Stimulated activated naive CD4-positive, alpha-beta T cell (primary cell): ENCODE data around the gene DGKQ.
"Not testable (repeated sequence)": the region's sequence is repeated elsewhere in the genome, so short reads cannot be mapped to it uniquely, and the experiment has no call there.

Source experiments
- DNase-seq, 6 experiments: peaks; one replicate each; lab custom pipeline; 2025; lab: John Stamatoyannopoulos, UW

DGKQ gene

DNA sequence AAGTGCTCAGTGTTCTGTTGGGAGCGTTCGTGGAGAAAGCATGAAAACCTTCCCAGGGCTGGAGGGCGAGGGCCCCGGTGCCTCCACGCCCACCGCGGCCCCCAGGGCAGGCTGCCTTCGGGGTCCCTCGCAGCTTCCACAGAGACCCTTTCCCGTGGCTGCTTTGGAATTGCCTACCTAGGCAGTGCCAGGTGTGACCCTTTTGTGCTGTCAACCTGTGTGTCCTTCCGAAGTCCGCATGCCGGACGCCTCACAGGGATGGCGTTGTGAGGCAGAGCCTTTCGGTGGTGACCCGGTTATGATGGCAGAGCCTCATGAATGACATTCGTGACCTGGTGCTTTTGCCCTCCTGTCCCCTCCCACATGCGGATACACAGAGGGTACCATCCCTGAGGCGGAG is 23.7 kb downstream of the DGKQ start:
- DNase-seq = no peak

DNA sequence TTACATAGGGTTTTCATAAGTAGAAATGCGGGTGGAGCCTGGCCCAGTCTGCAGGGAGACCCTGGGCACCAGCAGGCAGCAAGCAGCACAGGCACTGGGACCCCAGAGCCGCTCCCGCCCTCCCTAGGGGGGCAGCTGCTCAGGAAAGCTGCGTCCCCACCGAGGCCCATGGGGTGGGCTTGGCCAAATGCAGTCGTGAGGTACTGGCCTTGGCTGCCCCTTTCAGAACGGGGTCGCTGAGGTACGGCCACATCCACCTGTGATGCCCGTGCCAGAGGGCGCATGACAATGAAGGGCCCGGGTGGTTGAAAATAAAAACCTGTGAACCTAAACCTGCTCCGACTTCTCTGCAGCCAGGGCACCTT is 24.5 kb downstream of the DGKQ start:
- DNase-seq = no peak

DNA sequence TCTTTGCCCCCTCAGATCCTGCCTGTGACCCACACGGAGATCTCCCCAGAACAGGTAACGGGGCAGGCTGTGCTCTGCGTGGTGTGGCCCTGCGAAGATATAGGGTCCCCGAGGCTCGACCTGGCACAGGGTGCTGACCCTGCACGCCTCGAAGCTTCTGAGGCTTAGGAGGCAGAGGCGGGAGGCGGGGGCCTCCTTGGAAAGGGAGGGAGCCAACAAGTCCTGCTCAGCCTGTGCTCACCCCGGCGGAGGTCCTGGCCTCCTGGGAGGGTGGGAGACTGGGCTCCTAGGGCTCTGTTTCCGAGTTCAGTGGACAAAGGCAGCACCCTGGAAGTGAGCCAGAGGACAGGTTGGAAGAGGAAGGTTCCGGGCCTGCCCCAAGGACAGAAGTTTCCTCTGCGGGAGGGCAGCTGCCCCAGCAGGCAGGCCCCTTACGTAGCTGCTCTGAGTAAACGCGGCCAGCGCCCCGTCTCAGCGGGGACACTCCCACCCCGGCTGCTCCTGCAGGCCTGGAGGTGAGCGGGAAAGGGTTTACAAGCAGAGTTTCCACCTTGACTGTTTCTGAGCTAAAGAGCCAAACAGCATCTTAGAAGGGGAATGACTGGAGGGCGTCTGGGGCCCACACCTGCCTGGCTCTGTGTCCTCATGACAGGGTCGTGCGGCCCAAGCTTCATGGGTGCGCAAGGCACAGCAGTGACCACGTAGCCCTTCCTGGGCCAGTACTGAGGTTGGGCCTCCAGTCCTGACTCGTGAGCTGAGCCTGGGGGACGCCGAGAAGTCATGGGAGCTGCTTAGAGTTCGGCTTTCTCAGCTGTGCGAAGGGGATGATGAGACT is 25.1 kb downstream of the DGKQ start:
- DNase-seq = no peak

DNA sequence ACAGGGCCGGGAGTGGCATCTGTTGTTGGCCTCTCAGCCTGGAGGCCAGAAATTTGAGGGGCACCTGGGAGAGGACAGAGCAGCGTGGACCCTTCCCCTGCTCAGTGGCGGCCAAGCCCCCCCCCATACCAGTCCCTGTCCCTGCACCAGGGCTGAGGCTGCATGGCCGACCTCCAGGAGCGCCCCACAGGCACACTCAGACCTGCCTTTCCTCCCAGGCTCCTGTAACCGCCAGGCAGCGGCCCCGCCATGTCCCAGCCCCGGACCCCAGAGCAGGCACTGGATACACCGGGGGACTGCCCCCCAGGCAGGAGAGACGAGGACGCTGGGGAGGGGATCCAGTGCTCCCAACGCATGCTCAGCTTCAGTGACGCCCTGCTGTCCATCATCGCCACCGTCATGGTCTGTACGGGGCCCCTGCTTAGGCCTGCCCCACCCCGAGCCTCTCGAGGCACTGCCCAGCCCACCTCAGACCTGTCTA is 25.8 kb downstream of the DGKQ start:
- DNase-seq = no peak

DNA sequence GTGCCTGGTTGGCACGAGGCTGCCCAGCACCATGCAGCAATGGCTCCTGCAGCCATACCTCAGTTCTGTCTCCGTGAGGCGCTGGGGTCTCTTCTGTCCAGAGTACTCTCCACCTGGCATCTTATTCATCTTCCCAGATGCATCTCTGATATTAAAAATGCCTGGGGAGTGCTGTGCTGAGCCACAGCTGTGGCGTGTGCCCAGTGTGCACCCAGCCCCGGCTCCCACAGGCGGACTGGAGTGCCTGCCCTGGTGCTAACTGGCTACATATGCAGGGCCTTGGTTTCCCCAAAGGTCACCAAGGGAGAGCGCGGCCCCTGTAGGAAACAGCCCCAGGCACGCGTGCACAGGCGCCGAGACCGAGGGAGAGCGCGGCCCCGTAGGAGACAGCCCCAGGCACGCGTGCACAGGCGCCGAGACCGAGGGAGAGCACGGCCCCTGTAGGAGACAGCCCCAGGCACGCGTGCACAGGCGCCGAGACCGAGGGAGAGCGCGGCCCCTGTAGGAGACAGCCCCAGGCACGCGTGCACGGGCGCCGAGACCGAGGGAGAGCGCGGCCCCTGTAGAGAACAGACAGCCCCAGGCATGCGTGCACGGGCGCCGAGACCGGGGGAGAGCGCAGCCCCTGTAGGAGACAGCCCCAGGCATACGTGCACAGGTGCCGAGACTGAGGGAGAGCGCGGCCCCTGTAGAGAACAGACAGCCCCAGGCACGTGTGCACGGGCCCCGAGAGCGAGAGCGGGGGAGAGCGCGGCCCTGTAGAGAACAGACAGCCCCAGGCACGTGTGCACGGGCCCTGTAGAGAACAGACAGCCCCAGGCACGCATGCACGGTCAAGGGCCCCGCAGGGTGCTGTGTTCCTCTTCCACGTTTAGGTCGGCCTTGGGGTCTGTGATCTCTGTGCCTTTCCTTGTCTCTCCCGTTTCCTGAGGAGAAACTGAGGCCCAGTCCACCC is 26.6 kb downstream of the DGKQ start:
- DNase-seq = no peak

DNA sequence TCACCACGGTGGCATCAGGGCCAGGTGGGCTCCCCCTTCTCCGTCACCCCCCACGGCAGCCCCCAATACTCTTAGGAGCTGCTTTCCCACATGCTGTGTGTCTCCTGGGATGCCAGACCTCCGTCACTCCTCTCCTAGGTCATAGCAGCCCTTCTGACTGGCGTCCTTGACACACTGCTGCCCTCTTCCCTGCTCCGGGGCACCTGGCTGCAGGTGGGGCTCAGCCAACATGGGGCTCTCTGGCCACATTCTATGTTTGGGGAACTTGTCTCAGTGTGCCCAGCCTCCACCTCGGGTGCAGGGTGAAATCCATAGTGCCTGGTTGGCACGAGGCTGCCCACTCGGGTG is 27.3 kb downstream of the DGKQ start:
- no peak for DNase-seq

DNA sequence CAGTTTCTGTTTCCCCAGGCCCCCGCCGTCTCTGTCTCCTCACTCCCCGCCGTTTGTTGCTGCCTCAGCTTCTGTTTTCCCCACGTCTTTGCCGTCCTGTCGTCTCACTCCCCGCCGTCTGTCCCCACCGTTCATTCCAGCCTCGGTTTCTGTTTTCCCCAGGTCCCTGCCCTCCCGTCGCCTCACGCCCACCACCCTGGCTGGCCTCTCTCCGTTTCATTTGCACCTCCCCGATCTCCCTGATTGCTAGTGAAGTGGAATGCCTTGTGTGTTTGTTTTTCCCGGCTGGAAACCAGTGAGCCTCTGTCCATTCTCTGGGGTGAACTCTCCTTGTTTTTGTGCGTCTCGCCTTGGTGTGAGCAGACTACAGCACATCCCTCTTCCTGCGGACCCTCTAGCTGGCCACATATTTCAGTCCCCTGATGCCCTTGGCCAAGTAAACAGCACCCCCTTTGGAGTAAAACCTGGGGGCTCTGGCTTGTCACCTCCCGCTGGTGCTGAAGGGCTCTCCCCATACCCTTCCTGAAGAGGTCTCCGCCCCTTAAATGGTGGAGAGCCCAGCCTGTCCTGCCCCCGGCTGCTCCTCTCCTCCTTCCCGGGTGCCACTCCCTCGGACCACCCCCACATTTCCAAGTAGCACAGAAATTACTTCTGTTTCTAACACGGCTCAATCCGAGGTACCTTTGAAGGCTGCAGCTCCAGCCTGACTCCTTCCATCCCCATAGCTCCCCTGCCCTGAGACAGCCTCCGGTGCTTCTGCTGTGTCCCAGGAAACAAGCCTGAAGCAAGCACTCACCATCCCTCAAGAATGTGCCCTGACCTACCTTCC is 27.9 kb downstream of the DGKQ start:
- no peak for DNase-seq

DNA sequence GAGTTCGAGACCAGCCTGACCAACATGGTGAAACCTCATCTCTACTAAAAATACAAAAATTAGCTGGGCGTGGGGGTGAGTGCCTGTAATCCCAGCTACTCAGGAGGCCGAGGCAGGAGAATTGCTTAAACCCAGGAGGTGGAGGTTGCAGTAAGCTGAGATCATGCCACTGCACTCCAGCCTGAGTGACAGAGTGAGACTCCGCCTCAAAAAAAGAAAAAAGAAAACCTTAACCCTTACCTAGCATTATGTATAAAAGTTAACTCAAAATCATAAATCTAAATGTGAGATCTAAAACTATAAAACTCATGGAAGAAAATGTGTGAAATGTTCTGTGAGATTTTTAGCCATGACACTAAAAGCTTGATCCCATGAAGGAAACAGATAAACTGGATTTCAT is 33.9 kb downstream of the DGKQ start:
- DNase-seq = not testable (repeated sequence)

DNA sequence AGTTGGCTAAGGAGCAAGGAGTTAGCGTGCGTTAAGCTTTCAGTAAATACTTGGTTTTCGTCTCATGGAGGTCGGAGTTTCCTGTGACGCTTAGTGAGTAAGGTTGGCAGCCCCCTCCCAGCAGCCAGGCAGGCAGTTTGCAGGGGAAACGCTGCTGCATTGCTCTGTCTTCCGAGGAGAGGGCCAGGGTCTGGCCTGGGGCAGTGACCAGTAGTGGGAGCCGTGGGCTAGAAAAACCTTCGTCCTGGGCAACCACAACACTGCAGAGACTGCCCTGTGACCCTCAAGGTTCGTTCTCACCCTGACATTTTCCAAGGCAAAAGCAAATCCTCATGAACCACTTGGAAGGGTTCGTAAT is 40.7 kb downstream of the DGKQ start:
- DNase-seq = no peak

DNA sequence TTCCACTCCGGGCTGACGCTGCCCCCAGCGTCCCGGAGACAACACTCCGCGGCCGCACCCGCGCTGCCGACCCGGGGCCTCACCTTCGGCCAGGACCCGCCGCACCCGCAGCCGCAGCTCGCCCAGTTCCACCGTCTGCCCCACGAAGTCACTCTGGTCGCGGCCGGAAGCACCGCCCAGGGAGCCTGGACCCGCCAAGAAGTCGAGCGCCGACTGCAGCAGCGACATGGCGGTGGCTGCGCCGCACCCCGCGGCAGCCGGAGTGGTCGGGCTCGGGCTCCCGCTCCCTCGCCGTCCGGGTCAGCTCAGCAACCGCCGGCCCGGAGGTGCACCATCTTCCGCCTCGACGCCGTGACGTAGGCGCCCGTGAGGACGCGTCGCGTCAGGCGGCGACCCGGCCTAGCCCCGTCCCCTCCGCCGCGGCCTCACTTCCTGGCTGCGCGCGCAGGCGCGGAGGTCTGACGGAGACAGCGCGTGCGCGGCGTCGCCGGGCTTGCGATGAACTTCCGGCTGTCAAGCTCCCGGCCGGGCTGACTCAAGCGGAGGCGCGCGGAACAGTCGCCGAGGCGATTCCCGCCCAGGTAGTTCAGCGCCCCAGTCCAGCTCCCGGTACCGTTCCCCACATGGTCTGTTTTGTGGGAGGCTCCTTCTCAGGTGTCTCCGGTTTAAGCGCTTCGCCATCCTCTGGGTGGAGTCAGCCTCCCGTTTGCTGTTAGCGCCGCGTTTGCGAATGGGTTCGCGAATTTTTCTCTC is 41.2 kb downstream of the DGKQ start, which contains the start of the genes GAK and TMEM175:
TSS of gene GAK (minus strand) at position 357 of the 753 bp plus-strand sequence. CDS start at position 228, 129 bp downstream.
TSS of gene TMEM175 (plus strand) at position 501 of the 753 bp plus-strand sequence. CDS start 15,280 bp downstream, outside the sequence.
- DNase-seq = peak; percentile 92 to 96 (median 94)

DNA sequence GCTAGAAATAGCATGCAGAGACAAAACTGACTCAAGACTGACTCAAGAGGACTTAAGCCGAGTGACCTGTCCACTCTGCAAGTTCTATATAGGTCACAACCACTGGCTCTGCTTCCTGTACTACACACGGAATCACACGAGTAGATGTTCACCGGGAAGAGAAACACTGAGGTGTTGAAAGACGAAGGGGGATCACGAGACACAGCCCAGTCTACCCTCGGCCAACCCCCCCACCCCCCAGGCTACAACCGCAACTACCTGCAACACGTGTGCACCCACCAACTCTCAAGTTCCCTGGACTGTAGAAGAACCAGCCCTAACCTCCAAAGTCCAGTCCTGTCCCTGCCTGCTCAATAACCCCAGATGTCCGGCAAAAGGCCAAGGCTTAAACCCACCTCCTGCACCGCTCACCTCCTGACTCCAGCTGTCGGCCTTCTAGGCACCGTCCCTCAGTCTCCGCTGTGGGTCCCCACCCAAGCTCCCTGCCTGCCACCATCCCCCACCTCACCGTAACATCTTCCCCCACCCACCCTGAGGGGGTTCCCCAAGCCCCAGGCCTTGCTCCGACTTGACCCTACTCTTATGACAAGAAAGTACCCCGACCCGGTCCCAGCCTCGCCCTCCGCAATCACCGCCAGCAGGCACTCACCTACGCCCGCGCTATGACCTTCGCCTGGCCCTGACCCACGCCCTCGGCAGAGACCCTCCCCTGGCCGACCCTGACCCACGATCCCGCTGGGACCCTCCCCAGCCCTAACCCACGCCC is 42.0 kb downstream of the DGKQ start:
- peak in 2 of 6 experiments; percentile 26 to 32 for DNase-seq

DNA sequence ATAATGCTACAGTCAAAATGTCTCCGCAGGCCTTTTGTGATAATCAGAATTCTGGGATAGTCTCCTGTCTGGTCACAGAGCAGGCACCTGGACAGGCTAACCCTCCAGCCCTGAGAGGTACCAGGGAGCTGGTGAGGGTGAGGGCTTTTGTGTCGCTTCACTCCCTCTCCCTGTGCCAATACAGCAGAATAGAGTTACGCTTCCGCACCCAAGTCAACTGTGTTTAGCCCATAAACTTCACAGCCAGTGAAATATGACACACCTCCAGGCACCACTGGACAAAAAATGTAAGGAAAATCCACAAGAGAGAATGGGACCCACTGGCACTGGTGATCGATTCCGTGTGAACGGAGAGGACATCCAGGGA is 42.6 kb downstream of the DGKQ start:
- DNase-seq = no peak

DNA sequence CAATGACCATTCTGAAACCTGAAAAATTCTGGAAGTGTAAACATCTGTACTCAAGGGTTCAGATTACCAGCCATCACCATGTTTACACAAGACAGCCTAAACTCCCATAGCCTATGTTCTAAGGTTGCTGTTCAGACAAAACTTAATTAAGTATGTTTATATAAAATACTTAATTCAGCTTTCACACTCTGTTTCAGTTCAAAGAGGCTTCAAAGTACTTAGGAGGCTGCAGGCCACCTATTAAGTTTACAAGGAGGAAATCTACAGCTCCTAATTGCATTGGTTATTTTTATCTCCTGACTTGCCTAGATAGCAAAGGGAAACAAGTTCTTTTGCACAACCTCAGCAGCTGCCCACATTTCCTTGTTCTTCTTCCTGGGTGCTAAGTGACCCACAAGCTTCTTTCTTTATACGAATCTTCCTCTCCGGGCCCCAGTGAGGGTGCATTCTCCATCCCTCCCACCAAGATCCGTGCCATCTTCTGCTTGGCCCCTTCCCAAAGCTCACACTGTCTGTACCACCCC is 43.3 kb downstream of the DGKQ start:
- DNase-seq = no peak

DNA sequence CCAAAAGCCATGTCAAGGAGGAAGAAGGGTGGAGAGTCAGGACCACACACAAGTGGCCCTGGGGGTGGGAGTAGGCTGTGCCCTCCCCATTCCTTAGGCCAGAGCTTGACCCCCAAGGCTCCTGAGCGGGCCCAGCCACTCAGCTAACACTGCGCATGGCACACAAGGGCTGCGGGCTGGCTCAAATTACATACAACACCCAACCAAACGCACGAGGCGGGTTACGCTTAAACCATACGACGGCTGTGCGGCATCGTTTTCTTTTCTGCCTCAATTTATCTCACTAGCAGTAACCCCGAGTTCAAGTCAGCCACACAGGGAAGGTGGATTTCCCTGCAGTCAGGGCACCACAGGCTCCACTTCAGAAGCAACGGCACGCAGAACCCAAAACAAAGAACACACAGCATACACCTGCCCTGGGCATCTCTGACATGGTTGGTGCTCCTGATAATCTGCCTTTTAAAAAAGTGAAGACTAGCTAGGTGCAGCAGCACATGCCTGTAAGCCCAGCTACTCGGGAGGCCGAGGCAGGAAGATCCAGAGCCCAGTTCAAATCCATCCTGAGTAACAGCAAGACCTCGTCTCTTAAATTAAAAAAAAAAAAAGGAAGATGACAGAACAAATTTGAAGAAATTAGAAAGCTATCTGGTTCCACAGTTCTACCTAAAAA is 44.1 kb downstream of the DGKQ start:
- no peak for DNase-seq

DNA sequence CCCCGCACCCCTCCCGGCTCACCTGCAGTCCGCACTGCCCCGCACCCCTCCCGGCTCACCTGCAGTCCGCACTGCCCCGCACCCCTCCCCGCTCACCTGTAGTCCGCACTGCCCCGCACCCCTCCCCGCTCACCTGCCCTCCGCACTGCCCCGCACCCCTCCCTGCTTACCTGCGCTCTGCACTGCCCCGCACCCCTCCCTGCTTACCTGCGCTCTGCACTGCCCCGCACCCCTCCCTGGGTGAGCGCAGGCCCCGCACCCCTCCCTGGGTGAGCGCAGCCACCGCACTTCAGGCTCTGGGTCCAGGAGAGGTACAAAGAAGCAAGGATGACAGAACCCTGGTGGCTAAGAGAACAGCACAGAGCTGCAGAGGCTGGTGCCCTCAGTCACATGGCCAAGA is 45.8 kb downstream of the DGKQ start:
- not testable (repeated sequence) for DNase-seq

DNA sequence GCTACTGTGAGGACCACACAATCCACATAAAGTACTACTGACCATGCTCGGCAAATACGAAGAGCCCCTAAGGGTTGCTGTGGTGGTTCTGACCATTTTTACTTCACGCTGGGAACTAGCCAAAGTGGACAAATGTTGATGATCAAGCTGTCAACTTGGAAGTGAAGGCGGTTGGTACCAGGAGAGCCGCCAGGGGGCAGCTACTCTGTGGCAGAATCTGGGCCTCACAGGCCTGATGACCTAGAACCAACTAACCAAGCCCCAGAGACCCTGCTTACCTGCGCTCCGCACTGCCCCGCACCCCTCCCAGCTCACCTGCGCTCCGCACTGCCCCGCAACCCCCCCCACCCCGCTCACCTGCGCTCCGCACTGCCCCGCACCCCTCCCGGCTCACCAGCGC is 46.8 kb downstream of the DGKQ start:
- no peak for DNase-seq

DNA sequence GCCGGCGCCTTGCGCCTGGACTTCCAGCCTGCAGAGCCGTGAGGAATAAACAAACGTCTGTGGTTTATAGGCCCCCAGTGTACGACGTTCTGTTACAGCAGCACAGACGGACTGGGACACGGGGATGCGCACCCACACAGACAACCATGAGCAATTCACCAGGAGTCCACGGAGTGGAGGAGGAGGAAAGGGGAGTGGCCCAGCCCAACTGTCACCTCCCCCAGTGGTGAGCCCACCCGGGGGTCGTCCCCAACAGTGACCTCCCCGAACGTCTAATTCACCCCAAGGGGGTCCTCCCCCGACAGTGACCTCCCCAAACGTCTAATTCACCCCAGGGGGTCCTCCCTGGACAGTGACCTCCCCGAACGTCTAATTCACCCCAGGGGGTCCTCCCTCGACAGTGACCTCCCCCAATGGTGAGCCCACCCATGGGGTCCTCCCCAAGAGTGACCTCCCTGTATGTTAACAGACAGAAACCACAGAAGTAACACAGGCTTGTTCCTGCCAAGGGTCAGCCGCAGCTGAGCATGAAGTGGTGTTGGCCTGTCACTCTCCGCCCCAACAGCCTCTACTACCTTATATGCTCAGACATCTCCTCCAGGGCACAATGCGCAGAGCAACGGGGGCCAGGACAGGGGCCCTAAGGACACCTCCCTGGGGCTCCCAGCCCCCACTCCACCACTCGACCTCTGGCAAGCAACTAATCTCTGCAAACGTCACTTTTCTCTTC is 47.4 kb downstream of the DGKQ start:
- DNase-seq = no peak

DNA sequence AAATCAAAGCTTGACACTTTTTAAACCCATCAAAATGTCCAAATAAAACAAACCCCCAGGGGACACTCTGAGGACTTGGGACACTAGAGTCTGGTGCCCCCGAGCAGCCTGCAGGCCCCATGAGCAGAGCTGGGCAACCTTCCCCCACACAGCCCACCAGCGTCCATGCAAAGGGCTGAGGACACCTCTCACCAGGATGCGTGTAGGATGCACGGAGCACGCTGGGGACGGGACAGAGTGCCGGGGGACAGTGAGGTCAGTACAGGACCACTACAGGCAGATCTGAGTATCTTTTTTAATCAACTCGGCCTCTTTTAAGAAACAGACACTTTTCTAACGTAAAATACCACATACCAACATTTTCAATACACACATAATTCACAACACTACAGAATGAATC is 48.2 kb downstream of the DGKQ start:
- no peak for DNase-seq
